OCI-LY7 (cell line): ENCODE data around the gene NPHP3. TPM values are rescaled to one million over a fixed set of nuclear protein-coding genes. Genes with fewer than 3 reads are reported as not detected.

Source experiments
- Bru-seq: library from RNA; stranded (reverse); fragments of 400-500 nt; gene quantifications from one replicate; lab custom pipeline; 2021; lab: Mats Ljungman, UMichigan
- BruChase-seq, 2 experiments: library from RNA; stranded (reverse); fragments of 400-500 nt; gene quantifications; one replicate each; lab custom pipeline; 2021; lab: Mats Ljungman, UMichigan
- BruUV-seq: library from RNA; stranded (reverse); fragments of 400-500 nt; replicated peaks from 2 replicates; lab custom pipeline; 2021; lab: Mats Ljungman, UMichigan
- CTCF ChIA-PET: fragments of 300-600 bp; sonication (Branson Sonifier 250); formaldehyde crosslinking; loops from one replicate; lab custom pipeline; 2022; ENCODE audit warnings: antibody characterized with exemption; ENCODE audit not compliant: unreplicated experiment; lab: Charles Lee
- POLR2A ChIA-PET: fragments of 300-600 bp; sonication (Branson Sonifier 250); formaldehyde crosslinking; loops from one replicate; lab custom pipeline; 2022; ENCODE audit warnings: antibody characterized with exemption; lab: Charles Lee
- DNase-seq: peaks from one replicate; pipeline ENCODE4 v3.0.0-alpha.2; 2015; ENCODE audit warnings: low spot score
- H2AFZ ChIP-seq: fragments of 200-600 bp; sonication (generic), shearing (Covaris generic); 2 replicates; pipeline ENCODE4 v1.6.1; 2014; ENCODE audit warnings: mild to moderate bottlenecking, antibody characterized with exemption, low read length, moderate library complexity
- H3K27ac ChIP-seq: fragments of 200-600 bp; sonication (generic); 2 replicates; pipeline ENCODE4 v1.5.1; 2014; ENCODE audit warnings: mixed run types, low read depth, mild to moderate bottlenecking, moderate library complexity, low read length, inconsistent platforms; ENCODE audit not compliant: poor library complexity, severe bottlenecking
- H3K36me3 ChIP-seq: fragments of 200-600 bp; sonication (generic); 2 replicates; pipeline ENCODE4 v1.6.1; 2014; ENCODE audit warnings: mild to moderate bottlenecking, antibody characterized with exemption, low read length, moderate library complexity, mixed read lengths; ENCODE audit not compliant: insufficient read depth
- H3K4me1 ChIP-seq: fragments of 200-600 bp; sonication (generic); 2 replicates; pipeline ENCODE4 v1.5.1; 2014; ENCODE audit warnings: mild to moderate bottlenecking, low read length; ENCODE audit not compliant: insufficient read depth, poor library complexity, severe bottlenecking
- H3K4me2 ChIP-seq: fragments of 200-600 bp; sonication (generic); 2 replicates; pipeline ENCODE4 v1.6.1; 2014; ENCODE audit warnings: mild to moderate bottlenecking, low read length
- H3K4me3 ChIP-seq: fragments of 200-600 bp; sonication (generic); 2 replicates; pipeline ENCODE4 v1.5.1; 2014; ENCODE audit warnings: mild to moderate bottlenecking, low read depth, low read length; ENCODE audit not compliant: poor library complexity, severe bottlenecking
- H3K79me2 ChIP-seq: fragments of 200-600 bp; sonication (generic); 2 replicates; pipeline ENCODE4 v1.6.1; 2016; ENCODE audit warnings: low read depth, mild to moderate bottlenecking, low read length, moderate library complexity, mixed read lengths; ENCODE audit not compliant: insufficient read depth
- H3K9me2 ChIP-seq: fragments of 200-600 bp; sonication (generic); 2 replicates; pipeline ENCODE4 v1.6.1; 2016; ENCODE audit warnings: mild to moderate bottlenecking, low read length, mixed read lengths; ENCODE audit not compliant: insufficient read depth
- H3K9me3 ChIP-seq: fragments of 200-600 bp; sonication (generic); 2 replicates; pipeline ENCODE4 v1.6.1; 2014; ENCODE audit warnings: mild to moderate bottlenecking, mixed run types, low read length, mixed read lengths
- H4K20me1 ChIP-seq: fragments of 200-600 bp; sonication (generic); 2 replicates; pipeline ENCODE4 v1.6.1; 2014; ENCODE audit warnings: mild to moderate bottlenecking, antibody characterized with exemption, low read length, moderate library complexity, mixed read lengths; ENCODE audit not compliant: insufficient read depth
- EZH2phosphoT487 ChIP-seq: fragments of 200-600 bp; sonication (generic); IDR thresholded peaks from 2 replicates; pipeline ENCODE4 v1.6.1; 2018; ENCODE audit warnings: low read depth, borderline replicate concordance, mild to moderate bottlenecking, mixed run types, antibody characterized with exemption, low read length, moderate library complexity, mixed read lengths
- intact Hi-C: fragments of 100-400 bp; cut with micrococcal nuclease; formaldehyde crosslinking; loops from one replicate; pipeline ENCODE4 v1.10.0; 2022; ENCODE audit not compliant: unreplicated experiment
- long read RNA-seq: library from polyadenylated mRNA; stranded (forward); transcript quantifications from one replicate; pipeline ENCODE4 v2.0.0, GENCODE V29; 2022
- total RNA-seq, 2 experiments: library from RNA; depleted of rRNA in 1 of 2; stranded (reverse); fragments of >200 nt in 1 of 2; shearing (Covaris generic) in 1 of 2; gene quantifications; 2 replicates each; pipeline ENCODE4 v1.2.3, GENCODE V29; 2014 to 2022
- TF ChIP-seq, protein P1 (sequence below): fragments of 200-600 bp; sonication (generic); conservative IDR thresholded peaks from 2 replicates; pipeline ENCODE4 v1.5.1; 2014; ENCODE audit warnings: mild to moderate bottlenecking, antibody characterized with exemption, low read length, moderate library complexity, mixed read lengths

The NPHP3 gene, protein sequence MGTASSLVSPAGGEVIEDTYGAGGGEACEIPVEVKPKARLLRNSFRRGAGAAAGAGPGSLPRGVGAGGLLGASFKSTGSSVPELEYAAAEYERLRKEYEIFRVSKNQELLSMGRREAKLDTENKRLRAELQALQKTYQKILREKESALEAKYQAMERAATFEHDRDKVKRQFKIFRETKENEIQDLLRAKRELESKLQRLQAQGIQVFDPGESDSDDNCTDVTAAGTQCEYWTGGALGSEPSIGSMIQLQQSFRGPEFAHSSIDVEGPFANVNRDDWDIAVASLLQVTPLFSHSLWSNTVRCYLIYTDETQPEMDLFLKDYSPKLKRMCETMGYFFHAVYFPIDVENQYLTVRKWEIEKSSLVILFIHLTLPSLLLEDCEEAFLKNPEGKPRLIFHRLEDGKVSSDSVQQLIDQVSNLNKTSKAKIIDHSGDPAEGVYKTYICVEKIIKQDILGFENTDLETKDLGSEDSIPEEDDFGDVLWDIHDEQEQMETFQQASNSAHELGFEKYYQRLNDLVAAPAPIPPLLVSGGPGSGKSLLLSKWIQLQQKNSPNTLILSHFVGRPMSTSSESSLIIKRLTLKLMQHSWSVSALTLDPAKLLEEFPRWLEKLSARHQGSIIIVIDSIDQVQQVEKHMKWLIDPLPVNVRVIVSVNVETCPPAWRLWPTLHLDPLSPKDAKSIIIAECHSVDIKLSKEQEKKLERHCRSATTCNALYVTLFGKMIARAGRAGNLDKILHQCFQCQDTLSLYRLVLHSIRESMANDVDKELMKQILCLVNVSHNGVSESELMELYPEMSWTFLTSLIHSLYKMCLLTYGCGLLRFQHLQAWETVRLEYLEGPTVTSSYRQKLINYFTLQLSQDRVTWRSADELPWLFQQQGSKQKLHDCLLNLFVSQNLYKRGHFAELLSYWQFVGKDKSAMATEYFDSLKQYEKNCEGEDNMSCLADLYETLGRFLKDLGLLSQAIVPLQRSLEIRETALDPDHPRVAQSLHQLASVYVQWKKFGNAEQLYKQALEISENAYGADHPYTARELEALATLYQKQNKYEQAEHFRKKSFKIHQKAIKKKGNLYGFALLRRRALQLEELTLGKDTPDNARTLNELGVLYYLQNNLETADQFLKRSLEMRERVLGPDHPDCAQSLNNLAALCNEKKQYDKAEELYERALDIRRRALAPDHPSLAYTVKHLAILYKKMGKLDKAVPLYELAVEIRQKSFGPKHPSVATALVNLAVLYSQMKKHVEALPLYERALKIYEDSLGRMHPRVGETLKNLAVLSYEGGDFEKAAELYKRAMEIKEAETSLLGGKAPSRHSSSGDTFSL (N-terminal part only)
- 7.9 and 10.6 TPM in 2 replicates for total RNA-seq (2014; rRNA removed; shearing (Covaris generic))
- total RNA-seq (2022) = 8.5 and 9.8 TPM in 2 replicates
- Bru-seq, nascent RNA = percentile 53 among the genes with signal in this experiment
- BruChase-seq, experiment 1, labeled RNA remaining after a 6-hour chase = percentile 59 among the genes with signal in this experiment
- BruChase-seq, experiment 2, labeled RNA remaining after a 2-hour chase = percentile 66 among the genes with signal in this experiment
- long read RNA-seq, partial matches to known transcripts = 2 of 7 reads
- long read RNA-seq, other reads (novel, unspliced or antisense) = 5 of 7 reads

DNA sequence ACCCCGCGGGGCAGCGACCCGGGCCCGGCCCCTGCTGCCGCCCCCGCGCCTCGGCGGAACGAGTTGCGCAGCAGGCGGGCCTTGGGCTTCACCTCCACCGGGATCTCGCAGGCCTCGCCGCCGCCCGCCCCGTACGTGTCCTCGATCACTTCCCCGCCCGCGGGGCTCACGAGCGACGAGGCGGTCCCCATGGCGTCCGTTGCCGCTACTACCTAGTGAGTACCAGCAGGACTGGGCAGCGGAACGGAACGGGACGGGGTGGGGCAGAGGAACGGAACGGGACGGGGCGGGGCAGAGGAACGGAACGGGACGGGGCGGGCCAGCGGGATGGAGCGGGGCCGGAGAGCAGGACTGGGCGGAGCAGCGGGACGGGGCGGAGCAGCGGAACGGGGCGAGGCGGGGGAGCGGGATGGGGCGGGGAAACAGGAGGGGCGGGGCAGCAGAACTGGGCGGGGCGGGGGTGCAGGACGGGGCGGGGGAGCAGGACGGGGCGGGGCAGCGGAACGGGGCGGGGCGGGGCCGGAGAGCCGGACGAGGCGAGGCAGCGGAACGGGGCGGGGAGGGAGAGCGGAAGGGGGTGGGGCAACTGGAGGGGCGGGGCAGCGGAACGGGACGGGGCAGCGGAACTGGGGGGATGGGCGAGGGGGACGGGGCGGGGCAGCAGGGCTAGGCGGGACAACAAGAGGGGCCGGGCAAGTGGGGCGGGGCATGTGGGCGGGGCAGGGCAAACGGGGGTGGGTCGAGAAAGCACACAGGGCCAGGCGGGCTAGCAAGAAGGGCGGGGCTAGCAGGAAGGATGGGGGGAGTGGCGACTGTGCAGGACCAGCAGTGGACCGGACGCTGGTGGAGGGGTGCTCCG, at the start of gene NPHP3:
TSS of gene NPHP3 (minus strand) at position 245 of the 859 bp plus-strand sequence. CDS start at position 191, 54 bp downstream.
- peak; percentile 91 for DNase-seq
- POLR2A ChIA-PET = interaction anchor here (0.7 kb wide), 1 partner anchor 728 kb away, joined by 3 read pairs; no protein-coding TSS in a partner anchor
- Histone ChIP-seq H3K9me3 (no peaks in the 10 kb centered on the region), H3K36me3 (no peaks in the 10 kb centered on the region), H4K20me1 (no peaks in the 10 kb centered on the region), H3K27ac (peak within 1 kb of the TSS; percentile 27), H3K4me1 (peaks cover 14% of the 10 kb centered on the region), H3K4me2 (peak within 1 kb of the TSS; percentile 100), H3K79me2 (peaks cover 5% of the 10 kb centered on the region; the same call in 1 of the 2 replicates), H3K4me3 (peak within 1 kb of the TSS; percentile 82), H3K9me2 (no peaks in the 10 kb centered on the region), H2AFZ (peak within 1 kb of the TSS; percentile 99)
- no peak for TF ChIP-seq EZH2phosphoT487
- TF ChIP-seq, protein P1, sequence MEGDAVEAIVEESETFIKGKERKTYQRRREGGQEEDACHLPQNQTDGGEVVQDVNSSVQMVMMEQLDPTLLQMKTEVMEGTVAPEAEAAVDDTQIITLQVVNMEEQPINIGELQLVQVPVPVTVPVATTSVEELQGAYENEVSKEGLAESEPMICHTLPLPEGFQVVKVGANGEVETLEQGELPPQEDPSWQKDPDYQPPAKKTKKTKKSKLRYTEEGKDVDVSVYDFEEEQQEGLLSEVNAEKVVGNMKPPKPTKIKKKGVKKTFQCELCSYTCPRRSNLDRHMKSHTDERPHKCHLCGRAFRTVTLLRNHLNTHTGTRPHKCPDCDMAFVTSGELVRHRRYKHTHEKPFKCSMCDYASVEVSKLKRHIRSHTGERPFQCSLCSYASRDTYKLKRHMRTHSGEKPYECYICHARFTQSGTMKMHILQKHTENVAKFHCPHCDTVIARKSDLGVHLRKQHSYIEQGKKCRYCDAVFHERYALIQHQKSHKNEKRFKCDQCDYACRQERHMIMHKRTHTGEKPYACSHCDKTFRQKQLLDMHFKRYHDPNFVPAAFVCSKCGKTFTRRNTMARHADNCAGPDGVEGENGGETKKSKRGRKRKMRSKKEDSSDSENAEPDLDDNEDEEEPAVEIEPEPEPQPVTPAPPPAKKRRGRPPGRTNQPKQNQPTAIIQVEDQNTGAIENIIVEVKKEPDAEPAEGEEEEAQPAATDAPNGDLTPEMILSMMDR = no peak
- CTCF ChIA-PET = no interaction called here
- intact Hi-C loops = loop anchor here (1.0 to 10.0 kb wide), 6 partner anchors 62 to 1765 kb away; partner anchors contain the start of genes ANAPC13, CEP63, SRPRB and TOPBP1
- BruUV-seq = no TSS peak

GRCh38 chr3:132758740-132759139, 36.5 kb upstream of the NPHP3 start:
- H3K79me2 ChIP-seq = no peaks in the 10 kb centered on the region
- TF ChIP-seq, protein P1 = no peak
- no peak for TF ChIP-seq EZH2phosphoT487
- intact Hi-C loops = no loop called here
- H3K4me2 ChIP-seq = no peak overlapping the region
- no peaks in the 10 kb centered on the region for H3K4me1 ChIP-seq
- CTCF ChIA-PET = no interaction called here
- no peaks in the 10 kb centered on the region for H3K9me3 ChIP-seq
- no peaks in the 10 kb centered on the region for H3K36me3 ChIP-seq
- H3K27ac ChIP-seq = no peak overlapping the region
- POLR2A ChIA-PET = no interaction called here
- no peak for DNase-seq
- no peak overlapping the region for H2AFZ ChIP-seq
- H4K20me1 ChIP-seq = no peaks in the 10 kb centered on the region
- no peak overlapping the region for H3K4me3 ChIP-seq
- no peaks in the 10 kb centered on the region for H3K9me2 ChIP-seq
- BruUV-seq = no TSS peak
